Naive thymus-derived CD4-positive, alpha-beta T cell (primary cell): Measurements from ENCODE around the gene HSPBP1. TPM values are rescaled to one million over a fixed set of nuclear protein-coding genes. Genes with fewer than 3 reads are reported as not detected.
A peak's percentile ranks its signal among the peaks of the same experiment; 100 is the strongest.

Source experiments
- ATAC-seq: fragments of 150-1000 bp; cut with Tn5 transposase; 2 replicates; pipeline ENCODE4 v1.10.0; 2021; ENCODE audit warnings: mild to moderate bottlenecking, moderate library complexity
- CTCF ChIA-PET: fragments of 350-600 bp; sonication (Branson Sonifier 250); formaldehyde crosslinking; loops from one replicate; lab custom pipeline; 2021; ENCODE audit warnings: antibody characterized with exemption; lab: Charles Lee
- POLR2A ChIA-PET: fragments of 350-600 bp; sonication (Branson Sonifier 250); formaldehyde crosslinking; loops from one replicate; lab custom pipeline; 2021; ENCODE audit warnings: antibody characterized with exemption, inconsistent platforms; lab: Charles Lee
- DNase-seq, 9 donors: peaks; one replicate each; pipeline versions ENCODE4 v3.0.0 to v3.0.0-alpha.2; 2020 to 2022; ENCODE audit warnings: mixed read lengths in 1 of 9
- H3K27ac ChIP-seq: one replicate; pipeline ENCODE4 v1.7.0; 2013; ENCODE audit warnings: mild to moderate bottlenecking, low read depth, low read length, moderate library complexity
- H3K27me3 ChIP-seq, 2 donors: one replicate each; pipeline ENCODE4 v1.7.0; 2013; ENCODE audit warnings: low read length in 2 of 2, mild to moderate bottlenecking in 2 of 2, moderate library complexity in 2 of 2; ENCODE audit not compliant: control insufficient read depth in 2 of 2, insufficient read depth in 2 of 2
- H3K36me3 ChIP-seq, 3 experiments: 1 replicate in 2 of 3; 2 replicates in 1 of 3; pipeline ENCODE4 v1.7.0; 2013; ENCODE audit warnings: low read length in 3 of 3, mild to moderate bottlenecking in 3 of 3, moderate library complexity in 1 of 3; ENCODE audit not compliant: insufficient read depth in 3 of 3, control insufficient read depth in 2 of 3
- H3K4me1 ChIP-seq, 2 donors: one replicate each; pipeline ENCODE4 v1.7.0; 2013; ENCODE audit warnings: low read length in 2 of 2, mild to moderate bottlenecking in 2 of 2, moderate library complexity in 1 of 2; ENCODE audit not compliant: control insufficient read depth in 2 of 2, insufficient read depth in 2 of 2
- H3K4me3 ChIP-seq: 2 replicates; pipeline ENCODE4 v1.7.0; 2013; ENCODE audit warnings: mild to moderate bottlenecking, low read length
- H3K9me3 ChIP-seq, 3 experiments: 1 replicate in 2 of 3; 2 replicates in 1 of 3; pipeline ENCODE4 v1.7.0; 2013; ENCODE audit warnings: low read length in 3 of 3; ENCODE audit not compliant: control insufficient read depth in 2 of 3
- H3K27ac Mint-ChIP-seq, 9 donors: one replicate each; pipeline ENCODE4 v1.8.0; 2020 to 2022; ENCODE audit warnings: mixed read lengths in 9 of 9, mild to moderate bottlenecking in 8 of 9, moderate library complexity in 5 of 9, inconsistent platforms in 2 of 9
- H3K27me3 Mint-ChIP-seq, 5 donors: one replicate each; pipeline ENCODE4 v1.8.0; 2021 to 2022; ENCODE audit warnings: mixed read lengths in 5 of 5, mild to moderate bottlenecking in 1 of 5
- H3K36me3 Mint-ChIP-seq, 5 donors: one replicate each; pipeline ENCODE4 v1.8.0; 2020 to 2022; ENCODE audit warnings: mixed read lengths in 5 of 5, mild to moderate bottlenecking in 3 of 5, inconsistent platforms in 1 of 5
- H3K4me1 Mint-ChIP-seq, 7 donors: one replicate each; pipeline ENCODE4 v1.8.0; 2020 to 2022; ENCODE audit warnings: mixed read lengths in 7 of 7, mild to moderate bottlenecking in 3 of 7, inconsistent platforms in 1 of 7
- H3K4me3 Mint-ChIP-seq, 10 donors: one replicate each; pipeline ENCODE4 v1.8.0; 2020 to 2022; ENCODE audit warnings: mild to moderate bottlenecking in 10 of 10, mixed read lengths in 10 of 10, moderate library complexity in 6 of 10, inconsistent platforms in 2 of 10
- H3K9me3 Mint-ChIP-seq, 11 donors: one replicate each; pipeline ENCODE4 v1.8.0; 2020 to 2022; ENCODE audit warnings: mixed read lengths in 11 of 11, mild to moderate bottlenecking in 4 of 11, inconsistent platforms in 1 of 11, moderate library complexity in 1 of 11
- intact Hi-C, 2 donors: fragments of 100-400 bp; cut with micrococcal nuclease; formaldehyde crosslinking; loops; one replicate each; pipeline ENCODE4 v1.15.1; 2023
- polyA plus RNA-seq, 2 donors: library from polyadenylated mRNA; unstranded; fragments of 300-500 nt; fragmentation: Illumina TruSeq; gene quantifications; one replicate each; pipeline ENCODE4 v1.2.3, GENCODE V29; 2021
- total RNA-seq, 6 experiments: library from RNA in 5 of 6; stranded (reverse) in 5 of 6; gene quantifications; 1 replicate in 5 of 6; 2 replicates in 1 of 6; pipeline ENCODE4 v1.2.3 and lab custom pipeline; 2021 to 2026

Gene HSPBP1
- total and polyA plus RNA-seq, 7 experiments from 2014 or later = 15.0 to 44.7 (median 19.2) TPM

DNA sequence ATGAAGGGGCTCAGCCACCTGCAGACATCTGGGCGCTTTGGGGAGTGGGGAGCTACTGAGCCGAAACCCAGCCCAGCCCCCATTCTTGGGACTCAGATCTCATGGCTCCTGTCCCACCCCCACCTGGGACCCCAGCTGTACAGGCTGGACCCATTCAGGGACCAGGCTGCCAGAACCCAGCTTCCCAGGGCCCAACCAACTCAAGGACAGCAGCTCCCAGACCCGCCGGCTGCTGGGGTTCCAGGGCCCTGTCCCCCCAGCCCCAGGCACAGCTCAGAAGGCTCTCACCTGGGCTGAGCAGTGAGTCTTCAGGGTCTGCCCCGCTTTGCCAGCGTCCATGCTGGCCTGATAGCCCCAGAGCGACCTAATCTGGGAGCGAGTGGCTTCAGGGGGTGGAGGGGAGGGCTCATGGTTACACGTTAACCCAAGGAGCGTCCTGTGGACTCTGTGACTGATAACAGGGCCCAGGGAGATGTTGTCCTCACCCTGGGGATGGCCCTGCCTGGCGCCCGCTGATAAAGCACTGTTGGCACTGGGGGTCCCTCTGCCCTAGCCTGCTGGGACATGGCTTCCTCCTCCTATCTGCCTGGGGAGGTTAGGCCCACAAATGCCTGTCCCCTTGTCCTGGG is 51.4 kb downstream of the HSPBP1 start, which contains the start of gene TMEM86B:
Gene TMEM86B (minus strand): TSS at position 361 of the 629 bp plus-strand sequence. CDS start 22 bp downstream, at position 339.
- intact Hi-C loops = no loop called here
- Mint-ChIP-seq H3K4me1 (peaks cover 0 to 8% (median 5%) of the 10 kb centered on the region in 7 donors), H3K4me3 (no peak within 1 kb of the TSS), H3K36me3 (peaks cover 0 to 26% (median 9%) of the 10 kb centered on the region in 5 donors), H3K9me3 (no peaks in the 10 kb centered on the region), H3K27ac (peak within 1 kb of the TSS in 3 of 9 donors; percentile 21 to 63 (median 38)), H3K27me3 (no peaks in the 10 kb centered on the region)
- no peak within 1 kb of the TSS for H3K27ac ChIP-seq
- ChIA-PET POLR2A (interaction anchor here (0.6 kb wide), 1 partner anchor 50 kb away, joined by 3 read pairs; no protein-coding TSS in a partner anchor), CTCF (no interaction called here)
- H3K4me3 ChIP-seq = no peak within 1 kb of the TSS
- no peaks in the 10 kb centered on the region for H3K27me3 ChIP-seq
- H3K4me1 ChIP-seq = no peaks in the 10 kb centered on the region
- ATAC-seq (no peak), DNase-seq (no peak)
- H3K36me3 ChIP-seq = peaks cover 12 to 83% (median 34%) of the 10 kb centered on the region in 3 experiments
- H3K9me3 ChIP-seq = no peaks in the 10 kb centered on the region

DNA sequence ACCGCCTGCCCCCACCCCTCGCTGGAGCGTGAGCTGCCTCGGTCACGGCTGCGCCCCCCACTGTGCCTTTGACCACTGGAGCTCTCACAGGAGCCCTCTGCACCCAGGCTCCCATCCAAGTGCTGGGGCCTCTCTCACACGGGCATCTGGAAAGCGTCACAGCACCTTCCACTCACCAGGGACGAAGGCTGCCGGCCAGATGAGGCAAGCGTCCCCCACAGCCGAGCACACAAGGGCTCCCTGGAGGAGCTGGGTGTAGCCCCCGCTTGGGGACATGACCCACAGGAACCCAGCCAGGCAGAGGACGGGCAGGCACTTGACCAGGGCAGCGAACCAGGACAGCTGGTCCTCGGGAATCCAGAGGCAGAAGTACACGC is 51.9 kb downstream of the HSPBP1 start:
- Histone ChIP-seq H3K36me3 (peaks cover 7 to 83% (median 30%) of the 10 kb centered on the region in 3 experiments), H3K4me1 (no peaks in the 10 kb centered on the region), H3K27ac (no peak overlapping the region), H3K27me3 (no peaks in the 10 kb centered on the region), H3K4me3 (no peak overlapping the region), H3K9me3 (no peaks in the 10 kb centered on the region)
- DNase-seq (no peak), ATAC-seq (no peak)
- POLR2A ChIA-PET = interaction anchor here (1.8 kb wide), 1 partner anchor 26 kb away, joined by 9 read pairs; no protein-coding TSS in a partner anchor
- H3K9me3 Mint-ChIP-seq = no peaks in the 10 kb centered on the region
- peak overlapping the region in 3 of 9 donors; percentile 21 to 63 (median 38) for H3K27ac Mint-ChIP-seq
- H3K36me3 Mint-ChIP-seq = peaks cover 0 to 21% (median 9%) of the 10 kb centered on the region in 5 donors
- CTCF ChIA-PET = no interaction called here
- H3K4me1 Mint-ChIP-seq = peaks cover 0 to 8% (median 3%) of the 10 kb centered on the region in 7 donors
- no peak overlapping the region for H3K4me3 Mint-ChIP-seq
- intact Hi-C loops = no loop called here
- H3K27me3 Mint-ChIP-seq = no peaks in the 10 kb centered on the region

DNA sequence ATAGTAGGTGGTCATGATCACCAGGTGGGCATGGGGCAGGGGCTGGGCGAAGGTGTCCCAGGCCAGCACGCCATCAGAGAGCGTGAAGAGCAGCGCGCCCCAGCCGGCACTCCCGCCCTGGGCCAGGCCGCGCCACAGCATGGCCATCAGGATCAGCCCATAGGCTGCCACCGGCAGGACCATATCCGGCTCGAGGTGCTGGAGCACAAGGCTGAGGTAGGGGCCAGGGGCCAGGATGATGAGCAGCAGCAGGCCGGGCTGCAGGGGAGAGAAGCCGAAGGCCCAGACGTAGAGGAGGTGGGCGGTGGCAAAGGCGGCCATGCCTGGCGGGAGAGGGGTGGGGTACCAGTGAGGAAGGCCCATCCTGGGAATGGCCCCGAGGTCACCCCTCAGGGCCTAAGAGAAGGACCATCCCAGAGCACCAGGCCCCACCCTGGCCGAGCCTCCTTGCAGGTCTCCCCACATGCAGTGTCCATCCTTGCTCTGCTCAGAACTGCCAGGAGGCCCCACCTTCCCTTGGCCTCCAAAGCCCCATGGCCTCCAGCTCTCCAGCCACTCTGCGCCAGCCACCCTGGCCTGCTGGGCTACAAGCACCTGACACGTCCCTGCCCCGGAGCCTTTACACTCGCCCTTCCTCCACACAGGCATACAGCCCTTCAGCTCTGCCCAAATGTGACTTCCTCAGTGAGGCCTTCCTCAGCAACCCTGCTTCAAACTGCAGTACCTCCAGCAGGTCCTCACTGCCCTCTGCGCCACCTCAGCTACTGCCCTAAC is 52.5 kb downstream of the HSPBP1 start:
- Mint-ChIP-seq H3K27me3 (no peaks in the 10 kb centered on the region), H3K27ac (peak overlapping the region in 3 of 9 donors; percentile 21 to 63 (median 29)), H3K9me3 (no peaks in the 10 kb centered on the region), H3K4me3 (no peak overlapping the region), H3K4me1 (peaks cover 0 to 6% (median 3%) of the 10 kb centered on the region in 7 donors), H3K36me3 (peaks cover 0 to 18% (median 9%) of the 10 kb centered on the region in 5 donors)
- no peaks in the 10 kb centered on the region for H3K27me3 ChIP-seq
- ChIA-PET POLR2A (interaction anchor here (1.8 kb wide), 1 partner anchor 27 kb away, joined by 9 read pairs; no protein-coding TSS in a partner anchor), CTCF (interaction anchor here (0.6 kb wide), 1 partner anchor 87 kb away, joined by 3 read pairs; no protein-coding TSS in a partner anchor)
- intact Hi-C loops = no loop called here
- H3K27ac ChIP-seq = no peak overlapping the region
- H3K9me3 ChIP-seq = no peaks in the 10 kb centered on the region
- DNase-seq (no peak), ATAC-seq (peak; percentile 11)
- H3K36me3 ChIP-seq = peaks cover 1 to 77% (median 25%) of the 10 kb centered on the region in 3 experiments
- H3K4me1 ChIP-seq = no peaks in the 10 kb centered on the region
- no peak overlapping the region for H3K4me3 ChIP-seq

DNA sequence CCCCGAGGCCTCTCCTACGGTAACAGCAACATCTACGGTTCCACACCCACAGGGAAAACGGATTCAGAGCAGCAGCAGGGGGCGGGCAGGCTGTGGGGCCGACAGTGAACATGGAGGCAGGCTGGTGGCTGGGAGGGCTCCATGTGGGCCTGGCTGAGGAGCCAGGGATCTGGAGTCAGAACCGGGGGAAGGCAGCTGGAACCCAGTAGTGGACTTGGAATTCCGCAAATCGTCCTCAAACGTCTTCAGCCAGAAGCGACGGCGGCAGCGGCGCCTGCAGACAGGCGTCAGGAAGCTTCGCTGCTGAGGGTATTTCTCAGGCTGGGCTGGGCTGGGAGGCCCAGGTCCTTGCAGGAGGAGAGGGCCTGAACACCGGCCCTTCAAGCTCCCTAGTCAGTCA is 53.1 kb downstream of the HSPBP1 start:
- Histone ChIP-seq H3K36me3 (peaks cover 0 to 71% (median 18%) of the 10 kb centered on the region in 3 experiments), H3K4me1 (no peaks in the 10 kb centered on the region), H3K4me3 (no peak overlapping the region), H3K9me3 (no peaks in the 10 kb centered on the region), H3K27ac (no peak overlapping the region), H3K27me3 (no peaks in the 10 kb centered on the region)
- ChIA-PET POLR2A (interaction anchor here (1.8 kb wide), 1 partner anchor 28 kb away, joined by 9 read pairs; no protein-coding TSS in a partner anchor), CTCF (interaction anchor here (0.6 kb wide), 1 partner anchor 86 kb away, joined by 3 read pairs; no protein-coding TSS in a partner anchor)
- peaks cover 0 to 15% (median 9%) of the 10 kb centered on the region in 5 donors for H3K36me3 Mint-ChIP-seq
- H3K4me3 Mint-ChIP-seq = no peak overlapping the region
- intact Hi-C loops = no loop called here
- ATAC-seq (no peak), DNase-seq (no peak)
- no peak overlapping the region for H3K27ac Mint-ChIP-seq
- H3K9me3 Mint-ChIP-seq = no peaks in the 10 kb centered on the region
- H3K27me3 Mint-ChIP-seq = no peaks in the 10 kb centered on the region
- peaks cover 0 to 6% (median 3%) of the 10 kb centered on the region in 7 donors for H3K4me1 Mint-ChIP-seq

DNA sequence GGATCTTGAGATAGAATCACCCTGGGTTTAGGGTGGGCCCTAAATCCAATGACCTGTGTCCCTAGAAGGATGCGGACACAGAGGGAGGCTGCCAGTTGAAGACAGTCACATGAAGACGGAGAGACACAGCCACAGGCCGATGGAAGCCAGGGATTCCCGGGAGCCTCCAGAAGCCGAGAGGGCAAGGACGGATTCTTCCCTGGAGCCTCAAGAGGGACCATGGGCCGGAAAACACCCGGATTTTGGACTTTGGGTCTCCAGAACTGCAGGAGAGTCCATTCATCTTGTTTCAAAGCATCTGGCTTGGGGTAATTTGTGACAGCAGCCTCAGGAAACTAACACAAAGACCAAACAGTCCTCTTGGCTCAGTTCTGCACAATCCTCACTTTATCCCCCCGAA is 53.6 kb downstream of the HSPBP1 start:
- H3K27ac ChIP-seq = no peak overlapping the region
- ChIA-PET POLR2A (interaction anchor here (1.8 kb wide), 1 partner anchor 28 kb away, joined by 9 read pairs; no protein-coding TSS in a partner anchor), CTCF (no interaction called here)
- H3K4me1 ChIP-seq = no peaks in the 10 kb centered on the region
- peak overlapping the region in 1 of 9 donors; percentile 47 for H3K27ac Mint-ChIP-seq
- H3K4me3 ChIP-seq = no peak overlapping the region
- DNase-seq (no peak), ATAC-seq (no peak)
- no peaks in the 10 kb centered on the region for H3K27me3 Mint-ChIP-seq
- peaks cover 0 to 3% (median 0%) of the 10 kb centered on the region in 11 donors for H3K9me3 Mint-ChIP-seq
- H3K27me3 ChIP-seq = no peaks in the 10 kb centered on the region
- intact Hi-C loops = no loop called here
- H3K4me3 Mint-ChIP-seq = no peak overlapping the region
- peaks cover 0 to 17% (median 13%) of the 10 kb centered on the region in 5 donors for H3K36me3 Mint-ChIP-seq
- H3K4me1 Mint-ChIP-seq = peaks cover 0 to 6% (median 3%) of the 10 kb centered on the region in 7 donors
- H3K36me3 ChIP-seq = peaks cover 0 to 66% (median 13%) of the 10 kb centered on the region in 3 experiments
- H3K9me3 ChIP-seq = no peaks in the 10 kb centered on the region

DNA sequence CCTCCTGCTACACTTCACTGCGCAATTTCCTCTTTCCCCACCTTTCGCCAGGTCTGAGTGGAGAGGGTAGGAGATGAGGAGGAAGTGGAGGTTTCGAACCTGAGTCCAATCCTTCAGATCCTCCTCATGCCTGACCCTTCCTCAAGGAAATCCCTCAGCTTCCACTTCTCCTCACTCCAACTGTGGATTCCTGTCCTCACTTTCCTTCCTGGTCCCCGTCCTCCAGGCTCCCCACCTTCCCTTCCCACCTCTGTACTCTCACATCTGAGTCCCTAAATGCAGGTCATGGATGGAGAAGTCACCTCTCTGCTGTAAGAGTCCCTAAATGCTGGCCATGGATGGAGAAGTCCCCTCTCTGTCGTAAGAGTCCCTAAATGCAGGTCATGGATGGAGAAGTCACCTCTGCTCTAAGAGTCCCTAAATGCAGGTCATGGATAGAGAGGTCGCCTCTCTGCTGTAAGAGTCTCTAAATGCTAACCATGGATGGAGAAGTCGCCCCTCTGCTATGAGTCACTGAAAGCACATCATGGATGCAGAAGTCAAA is 54.4 kb downstream of the HSPBP1 start:
- ChIA-PET CTCF (no interaction called here), POLR2A (no interaction called here)
- H3K27ac ChIP-seq = no peak overlapping the region
- no peaks in the 10 kb centered on the region for H3K4me1 ChIP-seq
- peaks cover 0 to 2% (median 0%) of the 10 kb centered on the region in 3 experiments for H3K9me3 ChIP-seq
- H3K27me3 Mint-ChIP-seq = no peaks in the 10 kb centered on the region
- no peaks in the 10 kb centered on the region for H3K27me3 ChIP-seq
- no peak overlapping the region for H3K4me3 Mint-ChIP-seq
- DNase-seq (no peak), ATAC-seq (no peak)
- intact Hi-C loops = no loop called here
- H3K36me3 ChIP-seq = peaks cover 0 to 59% (median 9%) of the 10 kb centered on the region in 3 experiments
- H3K27ac Mint-ChIP-seq = peak overlapping the region in 3 of 9 donors; percentile 47 to 74 (median 71)
- H3K4me1 Mint-ChIP-seq = peaks cover 0 to 6% (median 3%) of the 10 kb centered on the region in 7 donors
- H3K9me3 Mint-ChIP-seq = peaks cover 0 to 6% (median 3%) of the 10 kb centered on the region in 11 donors
- H3K36me3 Mint-ChIP-seq = peaks cover 0 to 23% (median 18%) of the 10 kb centered on the region in 5 donors
- H3K4me3 ChIP-seq = no peak overlapping the region
